SK-N-SH (cell line): Measurements from ENCODE around the gene C1orf35. TPM values are rescaled to one million over a fixed set of nuclear protein-coding genes. Genes with fewer than 3 reads are reported as not detected.

Experiments
- CTCF ChIA-PET: fragments of 300-600, 350-600 bp; formaldehyde crosslinking; extraction: SDS; loops from one replicate; lab custom pipeline; 2021; lab: Yijun Ruan, JAX
- POLR2A ChIA-PET: fragments of 350-600 bp; sonication (Branson Sonifier 250); formaldehyde crosslinking; extraction: SDS; loops from one replicate; lab custom pipeline; 2020; ENCODE audit warnings: antibody characterized with exemption, inconsistent platforms; lab: Yijun Ruan, JAX
- DNase-seq: peaks from one replicate; pipeline ENCODE4 v3.0.0; 2012
- H2AFZ ChIP-seq: fragments of 200-600 bp; sonication (generic); 2 replicates; pipeline ENCODE4 v1.8.1; 2016; ENCODE audit warnings: antibody characterized with exemption, mild to moderate bottlenecking, low read depth
- H3F3A ChIP-seq: fragments of 200-600 bp; sonication (generic); replicated peaks from 2 replicates; pipeline ENCODE3; 2016; ENCODE audit warnings: antibody characterized with exemption, mild to moderate bottlenecking; ENCODE audit not compliant: insufficient read depth
- H3K27ac ChIP-seq, 2 experiments: fragments of 200-500 bp in 1 of 2; fragments of 200-600 bp in 1 of 2; sonication (Bioruptor generic) in 1 of 2; sonication (generic), shearing (Covaris generic) in 1 of 2; 2 replicates each; pipeline versions ENCODE4 v1.5.1 to v1.6.1; 2014 to 2016; ENCODE audit warnings: low read depth in 2 of 2, inconsistent platforms in 1 of 2, low read length in 1 of 2, mild to moderate bottlenecking in 1 of 2, mixed read lengths in 1 of 2
- H3K27me3 ChIP-seq: fragments of 200-600 bp; sonication (generic), shearing (Covaris generic); 2 replicates; pipeline ENCODE4 v1.6.1; 2016; ENCODE audit warnings: mixed run types; ENCODE audit not compliant: insufficient read depth
- H3K36me3 ChIP-seq, 2 experiments: fragments of 200-500 bp in 1 of 2; fragments of 200-600 bp in 1 of 2; sonication (Bioruptor generic) in 1 of 2; sonication (generic) in 1 of 2; replicated peaks in 1 of 2; 2 replicates each; pipeline versions ENCODE3 to v1.5.1; 2014 to 2016; ENCODE audit warnings: low read length in 1 of 2, mild to moderate bottlenecking in 1 of 2; ENCODE audit not compliant: insufficient read depth in 2 of 2, control insufficient read depth in 1 of 2
- H3K4me1 ChIP-seq, 2 experiments: fragments of 200-500 bp in 1 of 2; fragments of 200-600 bp in 1 of 2; sonication (Bioruptor generic) in 1 of 2; sonication (generic), shearing (Covaris generic) in 1 of 2; 2 replicates each; pipeline versions ENCODE4 v1.5.1 to v1.6.1; 2014 to 2016; ENCODE audit warnings: low read depth in 1 of 2, low read length in 1 of 2, mixed run types in 1 of 2; ENCODE audit not compliant: insufficient read depth in 2 of 2, control insufficient read depth in 1 of 2
- H3K4me2 ChIP-seq: fragments of 200-600 bp; sonication (generic), shearing (Covaris generic); 2 replicates; pipeline ENCODE4 v1.6.1; 2017; ENCODE audit warnings: mixed run types
- H3K4me3 ChIP-seq, 2 experiments: fragments of 200-500 bp in 1 of 2; fragments of 200-600 bp in 1 of 2; sonication (Bioruptor generic) in 1 of 2; sonication (generic), shearing (Covaris generic) in 1 of 2; 2 replicates each; pipeline versions ENCODE4 v1.5.1 to v1.8.1; 2014 to 2016; ENCODE audit warnings: low read depth in 2 of 2, inconsistent platforms in 1 of 2, low read length in 1 of 2, mild to moderate bottlenecking in 1 of 2, mixed read lengths in 1 of 2, moderate library complexity in 1 of 2
- H3K79me2 ChIP-seq: fragments of 200-600 bp; sonication (generic); 2 replicates; pipeline ENCODE4 v1.8.1; 2017; ENCODE audit warnings: mild to moderate bottlenecking; ENCODE audit not compliant: insufficient read depth
- H3K9ac ChIP-seq: fragments of 200-600 bp; sonication (generic); 2 replicates; pipeline ENCODE4 v1.6.1; 2017; ENCODE audit warnings: mixed run types
- H3K9me2 ChIP-seq: fragments of 200-600 bp; sonication (generic); 2 replicates; pipeline ENCODE4 v1.6.1; 2017; ENCODE audit warnings: mixed run types
- H3K9me3 ChIP-seq: fragments of 200-600 bp; sonication (generic); 2 replicates; pipeline ENCODE4 v1.6.1; 2017; ENCODE audit warnings: mixed run types, mild to moderate bottlenecking, moderate library complexity
- H4K20me1 ChIP-seq: fragments of 200-600 bp; sonication (generic); 2 replicates; pipeline ENCODE4 v1.6.1; 2017; ENCODE audit warnings: mild to moderate bottlenecking, mixed run types; ENCODE audit not compliant: insufficient read depth
- CTCF ChIP-seq: fragments of 200-600 bp; sonication (generic); IDR thresholded peaks from 2 replicates; pipeline ENCODE4 v1.6.1; 2017; ENCODE audit warnings: antibody characterized with exemption, mild to moderate bottlenecking, moderate library complexity
- ELF1 ChIP-seq: IDR thresholded peaks from 2 replicates; pipeline ENCODE4 v1.4.0; 2012
- EZH2phosphoT487 ChIP-seq: fragments of 200-600 bp; sonication (generic); IDR thresholded peaks from 2 replicates; pipeline ENCODE4 v1.6.1; 2017; ENCODE audit warnings: low read depth, mixed run types, mild to moderate bottlenecking, antibody characterized with exemption, moderate library complexity, borderline replicate concordance
- FOXJ3 ChIP-seq: sonication (generic); formaldehyde crosslinking; IDR thresholded peaks from 2 replicates; pipeline ENCODE4 v1.5.1; 2020; ENCODE audit warnings: mild to moderate bottlenecking, missing genetic modification reagents
- GABPA ChIP-seq: IDR thresholded peaks from 2 replicates; pipeline ENCODE4 v1.4.0; 2012; ENCODE audit warnings: low read depth, mild to moderate bottlenecking
- GATA2 ChIP-seq: sonication (generic); formaldehyde crosslinking; IDR thresholded peaks from 2 replicates; pipeline ENCODE4 v1.5.0; 2020; ENCODE audit warnings: mild to moderate bottlenecking, missing genetic modification reagents
- IRF3 ChIP-seq: fragments of 150-350 bp; IDR thresholded peaks from 2 replicates; pipeline ENCODE4 v1.6.1; 2016; ENCODE audit warnings: mild to moderate bottlenecking, low read depth, low read length
- MEF2A ChIP-seq: IDR thresholded peaks from 2 replicates; pipeline ENCODE4 v1.4.0; 2012; ENCODE audit warnings: low read depth, borderline replicate concordance
- MXI1 ChIP-seq: IDR thresholded peaks from 2 replicates; pipeline ENCODE4 v1.6.1; 2012; ENCODE audit warnings: mild to moderate bottlenecking, low read depth, low read length, improper control_type of control experiment
- NFIC ChIP-seq: IDR thresholded peaks from 2 replicates; pipeline ENCODE4 v1.4.0; 2012; ENCODE audit warnings: borderline replicate concordance
- NRF1 ChIP-seq: IDR thresholded peaks from 2 replicates; pipeline ENCODE4 v1.6.1; 2012; ENCODE audit warnings: low read depth, mild to moderate bottlenecking, low read length
- PBX3 ChIP-seq: IDR thresholded peaks from 2 replicates; pipeline ENCODE4; 2012
- YY1 ChIP-seq: IDR thresholded peaks from 2 replicates; pipeline ENCODE4 v1.4.0; 2012; ENCODE audit warnings: low read depth, mild to moderate bottlenecking
- ZBTB33 ChIP-seq: IDR thresholded peaks from 2 replicates; pipeline ENCODE4 v1.4.0; 2012; ENCODE audit warnings: low read depth, borderline replicate concordance
- WGBS: methylation state at CpG from one replicate; pipeline ENCODE4 v1.1.6; 2017; ENCODE audit warnings: low lambda C conversion rate; 5-methylcytosine and 5-hydroxymethylcytosine counted together
- polyA plus RNA-seq, 3 experiments: library from polyadenylated mRNA; depleted of rRNA; stranded (reverse); fragments of >200 nt; gene quantifications; 2 replicates each; pipeline ENCODE4 v1.2.3, GENCODE V29; 2012

C1orf35 gene
- polyA plus RNA-seq, 1 of the 3 experiments (the other 2 are of a cell fraction), result 42.9 TPM

- Histone ChIP-seq H3F3A (no peaks in the 10 kb centered on the region), H3K79me2 (no peaks in the 10 kb centered on the region), H3K4me1 (no peaks in the 10 kb centered on the region), H3K36me3 (no peaks in the 10 kb centered on the region), H3K9me3 (no peaks in the 10 kb centered on the region), H3K4me3 (no peak overlapping the region), H3K4me2 (no peak overlapping the region)
- POLR2A ChIA-PET, result no interaction called here
- WGBS, result 24% methylated on average over 4 of the region's 10 CpGs
- no peak for TF ChIP-seq MXI1
- TF ChIP-seq NRF1, result no peak
- TF ChIP-seq PBX3, result no peak
- TF ChIP-seq, all 33 proteins: peak for 0
- Histone ChIP-seq H3K9me2 (no peaks in the 10 kb centered on the region), H3K9ac (no peak overlapping the region), H2AFZ (no peak overlapping the region), H4K20me1 (no peaks in the 10 kb centered on the region), H3K27me3 (peaks cover 16% of the 10 kb centered on the region; the same call in 1 of the 2 replicates), H3K27ac (no peak overlapping the region)
- DNase-seq, result no peak
- CTCF ChIA-PET, result no interaction called here
Observed at GRCh38 chr1:228066891-228067654, 36.1 kb downstream of the C1orf35 start.

- Histone ChIP-seq H3K4me2 (no peak overlapping the region), H3K4me3 (no peak overlapping the region), H3F3A (no peaks in the 10 kb centered on the region), H3K4me1 (no peaks in the 10 kb centered on the region), H3K36me3 (no peaks in the 10 kb centered on the region), H3K9me2 (no peaks in the 10 kb centered on the region), H4K20me1 (no peaks in the 10 kb centered on the region), H3K27ac (no peak overlapping the region), H3K9ac (no peak overlapping the region), H3K9me3 (no peaks in the 10 kb centered on the region), H3K79me2 (no peaks in the 10 kb centered on the region), H2AFZ (no peak overlapping the region), H3K27me3 (peaks cover 16% of the 10 kb centered on the region; the same call in 1 of the 2 replicates)
- WGBS, result 49% methylated on average over 3 of the region's 4 CpGs
- TF ChIP-seq CTCF (no peak), IRF3 (no peak), NFIC (no peak), ZBTB33 (no peak), YY1 (no peak), GABPA (no peak), EZH2phosphoT487 (no peak), GATA2 (CRISPR knock-in tag) (no peak), ELF1 (no peak), MEF2A (no peak), FOXJ3 (CRISPR knock-in tag) (no peak)
- POLR2A ChIA-PET, result no interaction called here
- CTCF ChIA-PET, result interaction anchor here (0.6 kb wide), 2 partner anchors 16 to 449 kb away, joined by 3 to 4 read pairs; no protein-coding TSS in a partner anchor
- no peak for DNase-seq
Observed at GRCh38 chr1:228066416-228066815, 36.7 kb downstream of the C1orf35 start.
